Activated CD4-positive, alpha-beta T cell treated with anti-CD3 and anti-CD28 coated beads, Interleukin-2, amount 50 U/mL, for 24 hours (primary cell): Measurements from ENCODE around the gene ATOX1.
"Not testable (repeated sequence)": the region's sequence is repeated elsewhere in the genome, so short reads cannot be mapped to it uniquely, and the experiment has no call there.

Source experiments
- DNase-seq, 2 donors: peaks; one replicate each; pipeline ENCODE4 v3.0.0-alpha.2; 2020; ENCODE audit warnings: low read depth in 1 of 2, low spot score in 1 of 2

The ATOX1 gene

DNA sequence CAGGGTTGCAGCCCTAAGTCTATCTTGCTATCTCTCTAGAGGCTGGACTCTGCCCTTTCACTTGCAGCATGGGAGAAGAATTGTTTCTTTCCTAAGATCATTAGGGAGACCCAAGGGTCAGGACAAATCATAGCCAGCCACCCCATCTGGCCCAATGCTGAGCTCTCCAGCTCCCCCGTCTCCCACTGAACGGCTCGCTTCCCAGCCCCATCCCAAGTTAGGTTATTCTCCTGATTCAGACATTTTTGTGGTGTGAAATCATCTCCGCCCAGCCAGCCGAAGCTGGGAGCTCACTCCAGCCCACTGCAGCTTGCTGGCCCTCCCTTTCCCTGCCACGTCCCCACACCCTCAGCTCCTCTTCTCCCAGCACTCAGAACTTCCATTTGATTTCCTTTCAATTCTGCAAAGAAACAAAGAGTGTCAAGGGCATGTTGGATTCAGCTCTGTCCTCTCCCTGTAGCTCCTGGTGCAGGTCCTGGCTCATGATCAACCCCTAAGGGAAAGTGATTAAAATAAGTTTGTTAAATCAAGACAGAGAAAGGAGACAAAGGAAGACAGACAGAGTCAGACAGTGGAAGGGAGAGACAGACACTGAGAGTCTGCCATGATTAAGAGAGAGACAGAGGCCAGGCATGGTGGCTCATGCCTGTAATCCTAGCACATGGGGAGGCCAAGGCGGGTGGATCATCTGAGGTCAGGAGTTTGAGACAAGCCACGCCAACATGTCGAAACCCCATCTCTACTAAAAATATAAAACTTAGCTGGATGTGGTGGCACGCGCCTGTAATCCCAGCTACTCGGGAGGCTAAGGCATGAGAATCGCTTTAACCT lies 59.1 kb downstream of the ATOX1 start:
- no peak for DNase-seq

DNA sequence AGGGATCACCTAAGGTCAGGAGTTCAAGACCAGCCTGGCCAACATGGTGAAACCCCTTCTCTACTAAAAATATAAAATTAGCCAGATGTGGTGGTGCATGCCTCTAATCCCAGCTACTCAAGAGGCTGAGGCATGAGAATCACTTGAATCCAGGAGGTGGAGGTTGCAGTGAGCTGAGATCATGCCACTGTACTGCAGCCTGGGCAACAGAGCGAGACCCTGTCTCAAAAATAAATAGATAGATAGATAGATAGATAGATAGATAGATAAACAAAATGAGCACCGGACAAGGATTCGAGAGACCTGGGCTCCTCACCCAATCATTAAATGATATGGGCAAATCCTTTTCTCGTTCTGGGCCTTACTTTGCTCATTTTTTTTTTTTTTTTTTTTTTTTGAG lies 60.4 kb downstream of the ATOX1 start:
- not testable (repeated sequence) for DNase-seq

DNA sequence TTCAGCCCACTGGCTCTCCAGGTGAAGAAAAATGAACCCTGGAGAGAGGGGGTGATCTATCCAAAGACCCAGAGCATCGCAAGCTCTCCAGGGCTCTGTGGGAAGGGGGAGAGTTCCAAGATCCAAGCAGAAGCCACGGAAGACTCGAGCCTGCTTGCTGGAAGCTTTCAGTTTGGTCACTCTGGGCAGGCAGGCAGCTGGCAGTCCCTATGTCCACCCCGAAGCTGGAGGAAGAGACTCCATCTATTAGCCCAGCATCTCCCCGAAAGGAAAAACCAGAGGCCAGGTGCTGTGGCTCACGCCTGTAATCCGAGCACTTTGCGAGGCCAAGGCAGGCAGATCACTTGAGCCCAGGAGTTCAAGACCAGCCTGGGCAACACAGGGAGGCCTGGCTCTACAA lies 61.0 kb downstream of the ATOX1 start:
- DNase-seq: no peak

DNA sequence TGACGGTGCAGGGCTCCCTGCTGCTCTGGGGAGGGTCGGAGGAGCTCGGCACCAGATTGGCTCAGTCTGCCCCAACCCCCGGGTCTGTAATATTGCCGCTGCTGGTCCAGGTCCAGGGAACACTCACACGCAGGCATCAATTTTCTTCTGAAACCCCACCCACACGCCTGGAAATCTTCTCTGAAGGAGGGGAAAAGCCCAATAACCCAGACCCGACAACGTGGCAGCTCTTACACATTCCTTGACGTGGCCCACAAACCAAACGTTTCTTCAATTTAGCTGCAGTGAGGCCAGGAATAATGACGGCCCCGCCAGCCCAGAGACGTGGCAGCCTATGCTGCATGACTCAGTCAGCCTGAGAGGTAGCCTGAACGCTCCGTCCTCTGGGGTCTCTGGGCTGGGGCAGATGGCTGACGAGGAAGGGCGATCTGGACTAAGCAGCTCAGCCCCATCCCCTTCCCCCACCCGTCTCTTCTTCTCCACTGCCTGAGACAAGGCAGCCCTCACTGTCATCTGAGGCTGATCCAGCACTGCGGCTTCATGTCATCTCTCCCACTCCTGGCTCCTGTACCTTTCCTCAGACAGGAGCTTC lies 61.9 kb downstream of the ATOX1 start:
- DNase-seq: no peak

DNA sequence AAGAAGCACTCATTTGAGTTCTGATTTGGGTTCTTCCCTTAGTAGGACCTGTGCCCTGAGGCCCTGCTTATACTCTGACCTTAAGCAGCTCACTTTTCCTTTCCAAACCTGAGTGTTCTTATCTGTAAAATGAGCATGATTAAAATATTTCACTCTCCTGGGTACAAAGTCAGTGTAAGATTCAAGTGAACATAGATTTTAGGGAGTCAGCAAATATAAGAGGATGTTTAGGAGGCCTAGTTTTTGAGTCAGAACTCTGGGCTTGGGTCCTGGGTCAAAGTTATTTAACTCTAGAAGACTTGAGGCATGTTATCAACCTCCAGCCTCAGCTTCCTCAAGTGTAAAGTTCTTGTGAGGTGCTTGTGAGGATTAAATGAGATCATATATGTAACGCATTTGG lies 63.0 kb downstream of the ATOX1 start:
- DNase-seq: no peak

DNA sequence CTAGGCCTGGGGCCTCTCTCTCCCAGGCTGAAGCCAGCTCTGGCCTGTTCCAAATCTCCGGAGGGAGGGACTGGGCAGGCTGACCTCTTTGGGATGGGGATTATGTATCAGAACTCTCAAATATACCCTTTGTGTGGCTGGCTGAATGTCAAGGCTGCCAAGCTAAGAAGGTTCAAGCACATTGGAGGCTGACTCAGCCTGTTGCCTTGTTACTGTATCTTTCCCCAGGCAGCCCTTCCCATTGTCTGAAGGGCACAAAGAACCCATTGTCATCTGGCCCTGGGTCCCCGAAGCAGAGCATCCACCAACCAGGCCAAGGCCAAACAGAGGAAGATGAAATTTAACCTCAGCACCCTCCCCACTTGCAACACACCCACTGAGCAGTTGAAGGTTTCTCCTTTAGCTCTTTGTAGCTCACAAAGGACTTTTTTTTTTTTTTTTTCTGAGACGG lies 64.4 kb downstream of the ATOX1 start:
- DNase-seq: no peak
